ENCODE data around the gene OR10C1. TPM values are rescaled to one million over a fixed set of nuclear protein-coding genes. Genes with fewer than 3 reads are reported as not detected.

OR10C1 gene
- total RNA-seq, 1 donor from 2014 or later = not detected

DNA sequence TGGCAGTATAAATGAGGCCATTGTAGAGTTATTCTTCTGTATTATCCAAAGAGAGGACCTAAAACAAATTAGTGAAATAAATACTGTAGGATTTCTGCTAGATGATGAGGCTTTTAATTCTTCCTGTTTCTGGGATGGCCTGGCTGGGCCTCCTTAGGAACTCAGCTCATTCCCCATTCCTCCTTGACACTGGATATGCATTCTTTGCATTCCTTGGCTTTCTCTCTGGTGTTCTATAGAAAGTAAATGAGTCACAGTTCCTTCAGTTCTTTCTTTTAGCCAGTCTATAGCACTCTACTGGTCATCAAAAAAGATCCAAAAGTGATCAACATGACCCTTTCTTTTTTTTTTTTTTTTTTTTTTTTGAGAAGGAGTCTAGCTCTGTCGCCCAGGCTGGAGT lies 8.6 kb downstream of the OR10C1 start:
- H3K4me1 Mint-ChIP-seq (ENCODE audit: low read depth) = no peaks in the 10 kb centered on the region
- intact Hi-C loops (cut with micrococcal nuclease) = no loop called here
- H3K9me3 Mint-ChIP-seq = peaks cover 10% of the 10 kb centered on the region
- no peak overlapping the region for H3K4me3 Mint-ChIP-seq (ENCODE audit: low read depth)
- no peaks in the 10 kb centered on the region for H3K36me3 Mint-ChIP-seq (ENCODE audit: low read depth)
- no peak for DNase-seq (ENCODE audit: low spot score)
- H3K27me3 Mint-ChIP-seq (ENCODE audit: low read depth) = peaks cover 10% of the 10 kb centered on the region
- H3K27ac Mint-ChIP-seq = no peak overlapping the region

DNA sequence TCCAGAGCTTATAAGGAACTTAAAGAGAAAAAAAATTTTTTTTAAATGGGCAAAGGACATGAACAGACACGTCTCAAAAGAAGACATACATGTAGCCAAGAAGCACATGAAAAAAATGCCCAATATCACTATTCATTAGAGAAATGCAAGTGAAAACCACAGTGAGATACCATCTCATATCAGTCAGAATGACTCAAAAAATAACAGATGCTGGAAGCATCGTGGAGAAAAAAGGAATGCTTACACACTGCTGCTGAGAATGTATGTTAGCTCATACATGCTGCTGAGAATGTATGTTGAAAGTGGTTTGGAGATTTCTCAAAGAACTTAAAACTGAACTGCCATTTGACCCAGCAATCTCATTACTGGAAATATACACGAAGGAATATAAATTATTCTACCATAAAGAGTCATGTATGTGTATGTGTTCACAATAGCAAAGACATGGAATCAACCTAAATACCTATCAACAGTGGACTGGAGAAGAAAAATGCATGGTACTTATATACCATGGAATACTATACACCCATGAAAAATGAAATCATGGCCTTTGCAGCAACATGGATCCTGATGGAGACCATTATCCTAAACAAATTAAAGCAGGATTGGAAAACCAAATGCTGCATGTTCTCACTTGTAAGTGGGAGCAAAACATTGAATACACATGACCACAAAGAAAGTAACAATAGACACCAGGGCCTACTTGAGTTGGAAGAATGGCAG lies 12.5 kb downstream of the OR10C1 start:
- Mint-ChIP-seq H3K4me1 (ENCODE audit: low read depth) (no peaks in the 10 kb centered on the region), H3K27ac (no peak overlapping the region), H3K36me3 (ENCODE audit: low read depth) (no peaks in the 10 kb centered on the region), H3K27me3 (ENCODE audit: low read depth) (peaks cover 16% of the 10 kb centered on the region), H3K9me3 (peaks cover 10% of the 10 kb centered on the region), H3K4me3 (ENCODE audit: low read depth) (no peak overlapping the region)
- intact Hi-C loops (cut with micrococcal nuclease) = no loop called here
- no peak for DNase-seq (ENCODE audit: low spot score)

DNA sequence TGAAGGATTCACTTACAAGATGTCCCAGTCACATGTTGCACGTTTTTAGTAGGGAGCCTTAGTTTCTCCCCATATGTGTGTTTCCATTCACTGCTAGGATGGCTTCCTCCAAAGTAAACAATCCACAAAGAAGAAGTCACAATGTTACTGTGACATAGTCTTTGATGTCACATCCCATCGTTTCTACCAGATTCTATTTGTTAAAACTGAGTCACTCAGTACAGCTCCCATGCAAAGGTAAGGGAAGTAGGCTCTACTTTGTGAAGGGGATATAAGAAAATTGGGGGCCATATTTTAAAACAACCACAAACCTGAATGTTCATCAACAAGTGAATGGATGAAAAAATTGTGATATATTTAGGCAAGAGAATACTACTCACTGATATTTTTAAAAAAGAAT lies 17.9 kb downstream of the OR10C1 start, which contains the start of the genes OR11A1 and OR2H1:
OR11A1 (minus strand) TSS at position 101 of the 400 bp plus-strand sequence. CDS start 29,430 bp downstream, outside the sequence.
OR2H1 (plus strand) TSS at position 185 of the 400 bp plus-strand sequence. CDS start 4,615 bp downstream, outside the sequence.
- peaks cover 3% of the 10 kb centered on the region for H3K9me3 Mint-ChIP-seq
- H3K27ac Mint-ChIP-seq = no peak within 1 kb of the TSS
- intact Hi-C loops (cut with micrococcal nuclease) = no loop called here
- no peaks in the 10 kb centered on the region for H3K4me1 Mint-ChIP-seq (ENCODE audit: low read depth)
- no peak within 1 kb of the TSS for H3K4me3 Mint-ChIP-seq (ENCODE audit: low read depth)
- H3K27me3 Mint-ChIP-seq (ENCODE audit: low read depth) = peaks cover 20% of the 10 kb centered on the region
- no peaks in the 10 kb centered on the region for H3K36me3 Mint-ChIP-seq (ENCODE audit: low read depth)
- DNase-seq (ENCODE audit: low spot score) = no peak

DNA sequence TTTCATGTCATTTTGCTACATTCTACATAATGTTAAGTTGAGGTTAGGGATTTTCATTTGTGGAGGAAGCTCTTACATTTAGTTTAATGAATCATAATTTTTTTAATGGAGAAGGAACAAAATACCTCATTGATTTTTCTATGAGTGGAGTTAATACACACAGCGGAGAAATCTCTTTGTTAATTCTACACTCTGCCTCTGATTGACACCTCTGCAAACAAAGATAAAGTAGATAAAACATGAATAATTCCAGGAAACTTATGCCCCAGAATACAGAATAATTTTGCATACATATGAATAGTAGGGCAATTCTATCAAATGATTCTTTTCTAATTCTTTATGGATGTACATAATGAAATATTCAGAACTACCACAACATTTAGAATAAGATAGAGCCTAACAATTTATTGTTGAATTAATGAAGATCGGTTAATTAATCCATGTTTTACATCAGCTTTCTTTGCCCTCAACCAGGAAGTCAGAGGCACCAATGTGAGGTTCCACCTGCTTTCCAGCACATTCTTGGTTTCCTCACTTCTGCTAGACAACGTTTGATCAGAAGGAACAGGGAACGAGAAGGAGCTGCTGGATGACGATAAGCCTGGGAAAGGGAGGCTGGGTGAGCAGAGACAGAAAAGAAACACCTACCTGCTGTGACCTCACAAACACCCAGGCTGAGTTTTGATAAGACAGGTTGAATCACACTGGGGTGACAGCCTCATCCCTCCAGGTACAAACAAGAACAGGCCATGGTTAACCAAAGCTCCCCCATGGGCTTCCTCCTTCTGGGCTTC lies 22.1 kb downstream of the OR10C1 start:
- H3K4me3 Mint-ChIP-seq (ENCODE audit: low read depth) = no peak overlapping the region
- no peaks in the 10 kb centered on the region for H3K36me3 Mint-ChIP-seq (ENCODE audit: low read depth)
- peaks cover 20% of the 10 kb centered on the region for H3K27me3 Mint-ChIP-seq (ENCODE audit: low read depth)
- H3K4me1 Mint-ChIP-seq (ENCODE audit: low read depth) = no peaks in the 10 kb centered on the region
- no peaks in the 10 kb centered on the region for H3K9me3 Mint-ChIP-seq
- intact Hi-C loops (cut with micrococcal nuclease) = no loop called here
- no peak overlapping the region for H3K27ac Mint-ChIP-seq
- no peak for DNase-seq (ENCODE audit: low spot score)

DNA sequence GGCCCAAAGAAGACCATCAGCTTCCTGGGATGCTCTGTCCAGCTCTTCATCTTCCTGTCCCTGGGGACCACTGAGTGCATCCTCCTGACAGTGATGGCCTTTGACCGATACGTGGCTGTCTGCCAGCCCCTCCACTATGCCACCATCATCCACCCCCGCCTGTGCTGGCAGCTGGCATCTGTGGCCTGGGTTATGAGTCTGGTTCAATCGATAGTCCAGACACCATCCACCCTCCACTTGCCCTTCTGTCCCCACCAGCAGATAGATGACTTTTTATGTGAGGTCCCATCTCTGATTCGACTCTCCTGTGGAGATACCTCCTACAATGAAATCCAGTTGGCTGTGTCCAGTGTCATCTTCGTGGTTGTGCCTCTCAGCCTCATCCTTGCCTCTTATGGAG lies 22.9 kb downstream of the OR10C1 start:
- Mint-ChIP-seq H3K4me1 (ENCODE audit: low read depth) (no peaks in the 10 kb centered on the region), H3K4me3 (ENCODE audit: low read depth) (no peak overlapping the region), H3K9me3 (no peaks in the 10 kb centered on the region), H3K27me3 (ENCODE audit: low read depth) (peaks cover 20% of the 10 kb centered on the region), H3K36me3 (ENCODE audit: low read depth) (no peaks in the 10 kb centered on the region), H3K27ac (no peak overlapping the region)
- intact Hi-C loops (cut with micrococcal nuclease) = no loop called here
- no peak for DNase-seq (ENCODE audit: low spot score)

DNA sequence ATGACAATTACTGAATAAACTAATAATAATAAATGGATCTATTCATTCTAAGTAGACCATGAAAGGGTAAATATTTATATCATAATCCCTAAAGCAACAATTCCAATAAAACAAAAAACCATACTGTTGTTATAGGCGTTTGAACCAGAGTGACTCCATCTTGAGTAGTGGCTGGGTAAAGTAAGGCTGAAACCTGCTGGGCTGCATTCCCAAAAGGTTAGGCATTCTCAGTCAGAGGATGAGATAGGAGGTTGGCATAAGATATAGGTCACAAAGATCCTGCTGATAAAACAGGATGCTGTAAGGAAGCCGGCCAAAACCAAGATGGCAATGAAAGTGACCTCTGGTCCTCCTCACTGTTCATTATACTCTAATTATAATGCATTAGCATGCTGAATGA lies 26.2 kb downstream of the OR10C1 start:
- Mint-ChIP-seq H3K4me1 (ENCODE audit: low read depth) (no peaks in the 10 kb centered on the region), H3K9me3 (no peaks in the 10 kb centered on the region), H3K4me3 (ENCODE audit: low read depth) (no peak overlapping the region), H3K36me3 (ENCODE audit: low read depth) (no peaks in the 10 kb centered on the region), H3K27ac (no peak overlapping the region), H3K27me3 (ENCODE audit: low read depth) (peaks cover 8% of the 10 kb centered on the region)
- intact Hi-C loops (cut with micrococcal nuclease) = no loop called here
- no peak for DNase-seq (ENCODE audit: low spot score)

DNA sequence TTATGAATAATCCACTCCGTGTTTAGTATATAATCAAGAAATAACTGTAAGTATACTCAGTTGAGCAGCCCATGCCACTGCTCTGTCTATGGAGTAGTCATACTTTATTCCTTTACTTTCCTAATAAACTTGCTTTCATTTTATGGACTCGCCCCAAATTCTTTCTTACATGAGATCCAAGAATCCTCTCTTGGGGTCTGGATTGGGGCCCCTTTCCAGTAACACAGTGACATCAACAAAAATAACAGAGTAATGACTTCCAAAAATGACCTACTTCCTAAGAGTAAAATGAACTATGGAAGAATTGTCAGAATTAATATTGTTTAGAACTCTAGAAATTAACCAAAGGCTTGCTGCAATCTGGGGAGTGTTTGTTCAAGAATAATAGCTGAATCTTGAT lies 26.7 kb downstream of the OR10C1 start:
- intact Hi-C loops (cut with micrococcal nuclease) = no loop called here
- Mint-ChIP-seq H3K36me3 (ENCODE audit: low read depth) (no peaks in the 10 kb centered on the region), H3K4me3 (ENCODE audit: low read depth) (no peak overlapping the region), H3K27me3 (ENCODE audit: low read depth) (peaks cover 8% of the 10 kb centered on the region), H3K4me1 (ENCODE audit: low read depth) (no peaks in the 10 kb centered on the region), H3K27ac (no peak overlapping the region), H3K9me3 (no peaks in the 10 kb centered on the region)
- DNase-seq (ENCODE audit: low spot score) = no peak

DNA sequence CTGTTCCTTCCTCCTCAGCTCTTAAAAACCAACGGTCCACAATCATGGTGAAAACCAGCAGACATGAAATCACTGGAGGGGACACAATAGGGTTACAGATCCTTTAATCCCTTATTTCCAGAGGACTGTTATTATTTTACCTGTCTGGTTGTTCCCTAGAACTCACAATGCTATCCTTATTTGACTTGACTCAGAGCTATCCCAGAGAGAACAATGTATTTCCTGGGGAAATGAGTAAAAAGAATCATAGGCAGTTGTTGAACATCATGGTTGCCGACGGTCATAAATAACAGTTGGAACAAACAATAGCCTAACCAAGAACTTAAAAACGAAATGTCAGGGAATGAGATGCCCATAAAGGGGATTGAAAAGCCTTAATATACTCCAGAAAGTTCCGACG lies 27.1 kb downstream of the OR10C1 start:
- H3K9me3 Mint-ChIP-seq = no peaks in the 10 kb centered on the region
- H3K27ac Mint-ChIP-seq = no peak overlapping the region
- intact Hi-C loops (cut with micrococcal nuclease) = no loop called here
- no peaks in the 10 kb centered on the region for H3K4me1 Mint-ChIP-seq (ENCODE audit: low read depth)
- no peak overlapping the region for H3K4me3 Mint-ChIP-seq (ENCODE audit: low read depth)
- peaks cover 8% of the 10 kb centered on the region for H3K27me3 Mint-ChIP-seq (ENCODE audit: low read depth)
- DNase-seq (ENCODE audit: low spot score) = no peak
- H3K36me3 Mint-ChIP-seq (ENCODE audit: low read depth) = no peaks in the 10 kb centered on the region

DNA sequence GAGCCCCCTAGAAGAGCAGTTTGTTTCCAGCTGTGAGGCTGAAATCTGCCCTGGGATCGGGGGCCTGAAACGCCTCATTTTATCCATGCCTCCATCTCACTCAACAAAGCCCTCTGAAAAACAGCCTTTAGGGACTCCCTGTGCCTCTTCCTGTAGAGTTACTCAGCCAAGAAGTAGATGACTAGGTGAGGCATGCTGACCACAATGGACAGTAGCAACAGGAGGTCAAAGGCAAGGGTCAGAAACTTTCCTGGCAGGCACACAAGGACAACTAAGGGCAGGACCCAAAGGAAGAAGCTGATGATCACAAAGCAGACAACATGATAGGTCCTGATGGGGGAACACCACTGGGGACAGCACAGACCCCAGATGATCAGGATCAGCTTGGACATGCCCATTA lies 35.9 kb downstream of the OR10C1 start:
- H3K27ac Mint-ChIP-seq = no peak overlapping the region
- no peaks in the 10 kb centered on the region for H3K36me3 Mint-ChIP-seq (ENCODE audit: low read depth)
- no peak overlapping the region for H3K4me3 Mint-ChIP-seq (ENCODE audit: low read depth)
- intact Hi-C loops (cut with micrococcal nuclease) = no loop called here
- peaks cover 1% of the 10 kb centered on the region for H3K27me3 Mint-ChIP-seq (ENCODE audit: low read depth)
- H3K4me1 Mint-ChIP-seq (ENCODE audit: low read depth) = no peaks in the 10 kb centered on the region
- no peak for DNase-seq (ENCODE audit: low spot score)
- H3K9me3 Mint-ChIP-seq = no peaks in the 10 kb centered on the region

DNA sequence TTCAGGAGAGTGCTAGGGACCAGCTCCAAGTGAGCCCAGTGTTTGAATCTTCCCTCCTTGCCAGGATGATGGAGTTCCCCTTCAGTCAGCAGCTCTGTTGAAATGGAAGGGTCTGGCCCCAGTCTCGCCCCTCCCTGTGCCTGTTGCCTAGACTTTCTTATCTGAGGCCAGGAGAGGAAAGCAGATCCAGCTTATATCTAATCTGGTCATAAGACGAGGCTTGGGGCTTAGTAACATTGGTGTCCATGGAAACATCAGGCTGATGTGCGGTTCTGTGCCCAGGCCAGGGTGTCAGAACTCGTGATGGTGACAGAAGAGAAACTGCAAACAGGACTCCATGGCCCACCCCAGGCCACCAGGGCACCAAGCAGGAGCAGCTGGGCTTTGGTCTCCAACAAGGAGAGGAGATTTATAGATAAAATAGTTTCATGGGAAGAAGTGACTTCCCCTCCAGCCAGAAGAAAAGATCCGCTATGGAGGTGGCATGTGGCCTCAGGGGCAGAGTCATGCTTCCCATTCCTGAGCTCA lies 38.9 kb downstream of the OR10C1 start:
- Mint-ChIP-seq H3K36me3 (ENCODE audit: low read depth) (no peaks in the 10 kb centered on the region), H3K27me3 (ENCODE audit: low read depth) (peaks cover 3% of the 10 kb centered on the region)
- intact Hi-C loops (cut with micrococcal nuclease) = no loop called here

DNA sequence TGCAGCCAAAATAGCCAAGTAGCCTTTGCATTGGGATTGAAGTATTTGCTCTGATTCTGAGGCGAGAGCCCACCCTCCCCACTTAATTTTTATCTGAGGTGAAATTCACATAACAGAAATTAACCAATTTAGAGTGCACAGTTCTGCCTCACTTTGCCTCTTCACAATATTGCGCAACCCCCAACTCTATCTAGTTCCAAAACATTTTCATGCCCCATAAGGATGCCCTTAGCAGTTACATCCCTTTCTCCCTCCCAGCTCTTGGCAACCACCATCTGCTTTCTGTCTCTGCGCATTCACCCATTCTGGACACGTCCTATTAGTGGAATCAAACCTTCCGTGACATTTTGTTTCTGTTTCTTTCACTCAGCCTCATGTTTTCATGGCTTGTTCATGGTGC lies 39.6 kb downstream of the OR10C1 start:
- no peak overlapping the region for H3K27ac Mint-ChIP-seq
- H3K36me3 Mint-ChIP-seq (ENCODE audit: low read depth) = no peaks in the 10 kb centered on the region
- no peak overlapping the region for H3K4me3 Mint-ChIP-seq (ENCODE audit: low read depth)
- H3K9me3 Mint-ChIP-seq = no peaks in the 10 kb centered on the region
- DNase-seq (ENCODE audit: low spot score) = no peak
- no peaks in the 10 kb centered on the region for H3K4me1 Mint-ChIP-seq (ENCODE audit: low read depth)
- peaks cover 3% of the 10 kb centered on the region for H3K27me3 Mint-ChIP-seq (ENCODE audit: low read depth)
- intact Hi-C loops (cut with micrococcal nuclease) = no loop called here

More for the DNA sequence above, 38.9 kb downstream of the OR10C1 start:
- Mint-ChIP-seq H3K4me3 (ENCODE audit: low read depth) (no peak overlapping the region), H3K9me3 (no peaks in the 10 kb centered on the region), H3K4me1 (ENCODE audit: low read depth) (no peaks in the 10 kb centered on the region), H3K27ac (no peak overlapping the region)
- DNase-seq (ENCODE audit: low spot score) = no peak

DNA sequence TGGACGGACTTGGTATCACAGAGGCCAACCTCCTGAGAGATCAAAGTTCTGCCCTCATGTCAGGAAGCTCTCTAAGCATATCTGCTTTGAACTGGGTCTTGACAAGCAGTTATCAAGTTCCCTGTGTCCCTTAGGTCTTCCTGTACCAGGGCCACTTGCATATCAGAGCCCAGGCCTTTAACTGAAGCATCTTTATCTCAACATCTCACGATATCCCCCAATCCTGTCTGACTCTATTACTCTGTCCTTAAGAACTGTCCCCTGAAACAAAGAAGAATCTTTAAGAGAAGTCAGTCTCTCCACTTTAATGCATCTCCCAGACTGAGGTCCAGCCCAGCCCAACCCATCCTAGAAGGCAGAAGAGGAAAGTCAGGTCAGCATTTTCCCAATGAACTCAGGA lies 40.5 kb downstream of the OR10C1 start:
- intact Hi-C loops (cut with micrococcal nuclease) = no loop called here
- Mint-ChIP-seq H3K4me1 (ENCODE audit: low read depth) (no peaks in the 10 kb centered on the region), H3K27ac (no peak overlapping the region), H3K4me3 (ENCODE audit: low read depth) (no peak overlapping the region), H3K27me3 (ENCODE audit: low read depth) (peaks cover 3% of the 10 kb centered on the region), H3K9me3 (no peaks in the 10 kb centered on the region), H3K36me3 (ENCODE audit: low read depth) (no peaks in the 10 kb centered on the region)
- no peak for DNase-seq (ENCODE audit: low spot score)

DNA sequence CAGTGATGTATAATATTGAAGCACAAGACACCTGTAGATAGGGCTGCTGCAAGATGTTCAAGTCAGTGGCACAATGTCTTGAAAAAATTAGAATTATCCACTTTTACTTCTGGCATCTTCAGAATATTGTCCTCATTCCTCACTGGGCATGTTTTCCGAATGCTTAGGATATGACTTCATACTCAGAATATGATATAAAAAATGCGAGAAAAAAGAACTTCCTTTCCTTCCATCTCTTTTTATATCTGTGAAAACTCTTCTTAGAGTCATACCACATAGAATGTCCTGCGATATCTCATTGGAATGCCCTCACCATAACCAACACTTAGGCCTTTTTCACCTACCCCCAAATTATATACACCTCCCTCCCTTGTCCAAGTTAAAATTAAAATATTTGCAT lies 44.1 kb downstream of the OR10C1 start:
- no peaks in the 10 kb centered on the region for H3K4me1 Mint-ChIP-seq (ENCODE audit: low read depth)
- intact Hi-C loops (cut with micrococcal nuclease) = no loop called here

More for the DNA sequence above, 44.1 kb downstream of the OR10C1 start:
- Mint-ChIP-seq H3K27ac (no peak overlapping the region), H3K4me3 (ENCODE audit: low read depth) (no peak overlapping the region), H3K36me3 (ENCODE audit: low read depth) (no peaks in the 10 kb centered on the region), H3K27me3 (ENCODE audit: low read depth) (peaks cover 8% of the 10 kb centered on the region), H3K9me3 (no peaks in the 10 kb centered on the region)
- no peak for DNase-seq (ENCODE audit: low spot score)
